B cell (primary cell): ENCODE measurements around the gene ALOX15B. TPM values are rescaled to one million over a fixed set of nuclear protein-coding genes. Genes with fewer than 3 reads are reported as not detected.
A peak's percentile ranks its signal among the peaks of the same experiment; 100 is the strongest.

ENCODE experiments used
- ATAC-seq: fragments of 200-7000 bp; cut with Tn5 transposase; one replicate; pipeline ENCODE4 v1.10.0; 2021; ENCODE audit warnings: low read depth, mild to moderate bottlenecking, moderate number of reproducible peaks, moderate library complexity
- CTCF ChIA-PET: fragments of 350-600 bp; sonication (Branson Sonifier 250); formaldehyde crosslinking; loops from one replicate; lab custom pipeline; 2021; ENCODE audit warnings: antibody characterized with exemption, inconsistent platforms; lab: Charles Lee
- POLR2A ChIA-PET: fragments of 350-600 bp; sonication (Branson Sonifier 250); formaldehyde crosslinking; loops from one replicate; lab custom pipeline; 2021; ENCODE audit warnings: antibody characterized with exemption; lab: Charles Lee
- DNase-seq: peaks from one replicate; pipeline ENCODE4 v3.0.0; 2013
- H2AFZ ChIP-seq: 2 replicates; pipeline ENCODE4 v1.6.1; 2012; ENCODE audit warnings: mild to moderate bottlenecking, low read depth, low read length; ENCODE audit not compliant: insufficient read depth, poor library complexity, severe bottlenecking
- H3K27ac ChIP-seq, 2 donors: 1 replicate in 1 of 2; 2 replicates in 1 of 2; pipeline ENCODE4 v1.5.1; 2012 to 2013; ENCODE audit warnings: low read length in 2 of 2, mild to moderate bottlenecking in 2 of 2, moderate library complexity in 1 of 2
- H3K27me3 ChIP-seq, 4 experiments: fragments of 200-600 bp in 1 of 4; sonication (generic) in 1 of 4; replicated peaks in 1 of 4; 1 replicate in 2 of 4; 2 replicates in 2 of 4; pipeline versions ENCODE4 v1.6.1 to v1.7.0; 2013 to 2016; ENCODE audit warnings: low read length in 3 of 4, mild to moderate bottlenecking in 2 of 4, mixed read lengths in 1 of 4, moderate library complexity in 1 of 4; ENCODE audit not compliant: insufficient read depth in 4 of 4, control insufficient read depth in 3 of 4; ENCODE audit errors: control extremely low read depth in 1 of 4
- H3K36me3 ChIP-seq, 2 experiments: replicated peaks in 1 of 2; 1 replicate in 1 of 2; 2 replicates in 1 of 2; pipeline versions ENCODE4 v1.6.1 to v1.7.1; 2013; ENCODE audit warnings: low read length in 1 of 2; ENCODE audit not compliant: insufficient read depth in 2 of 2, control insufficient read depth in 1 of 2; ENCODE audit errors: control extremely low read depth in 1 of 2, extremely low read depth in 1 of 2
- H3K4me1 ChIP-seq, 2 donors: fragments of 200-600 bp in 1 of 2; sonication (generic) in 1 of 2; 1 replicate in 1 of 2; 2 replicates in 1 of 2; pipeline versions ENCODE4 v1.5.1 to v1.6.1; 2013 to 2017; ENCODE audit warnings: low read length in 2 of 2; ENCODE audit not compliant: control insufficient read depth in 2 of 2, insufficient read depth in 2 of 2
- H3K4me2 ChIP-seq: replicated peaks from 2 replicates; pipeline ENCODE3; 2012; ENCODE audit warnings: mild to moderate bottlenecking, low read depth, low read length; ENCODE audit not compliant: poor library complexity, severe bottlenecking
- H3K4me3 ChIP-seq, 5 experiments: fragments of 200-600 bp in 1 of 5; sonication (generic) in 1 of 5; 1 replicate in 3 of 5; 2 replicates in 2 of 5; pipeline versions ENCODE4 v1.5.1 to v1.7.0; 2011 to 2016; ENCODE audit warnings: low read length in 4 of 5, mild to moderate bottlenecking in 4 of 5, low read depth in 2 of 5, control low read depth in 1 of 5, moderate library complexity in 1 of 5; ENCODE audit not compliant: insufficient read depth in 1 of 5; ENCODE audit errors: control extremely low read depth in 1 of 5, extremely low read depth in 1 of 5
- H3K79me2 ChIP-seq: fragments of 200-600 bp; sonication (generic); one replicate; pipeline ENCODE4 v1.6.0; 2016; ENCODE audit warnings: low read length; ENCODE audit not compliant: control insufficient read depth, insufficient read depth
- H3K9ac ChIP-seq: fragments of 200-600 bp; sonication (generic); 2 replicates; pipeline ENCODE4 v1.6.1; 2017; ENCODE audit warnings: mild to moderate bottlenecking, low read length, moderate library complexity
- H3K9me3 ChIP-seq, 3 donors: one replicate each; pipeline versions ENCODE4 v1.6.1 to v1.7.1; 2013; ENCODE audit warnings: low read length in 2 of 3; ENCODE audit not compliant: control insufficient read depth in 2 of 3, insufficient read depth in 1 of 3; ENCODE audit errors: control extremely low read depth in 1 of 3
- H4K20me1 ChIP-seq: 2 replicates; pipeline ENCODE4 v1.6.0; 2012; ENCODE audit warnings: mild to moderate bottlenecking, low read length; ENCODE audit not compliant: insufficient read depth, control insufficient read depth, poor library complexity, severe bottlenecking
- H3K27ac Mint-ChIP-seq: one replicate; pipeline ENCODE4 v1.8.0; 2021; ENCODE audit warnings: mixed read lengths
- H3K27me3 Mint-ChIP-seq: one replicate; pipeline ENCODE4 v1.8.0; 2021; ENCODE audit warnings: mixed read lengths
- H3K4me1 Mint-ChIP-seq: one replicate; pipeline ENCODE4 v1.8.0; 2021; ENCODE audit warnings: mixed read lengths
- H3K4me3 Mint-ChIP-seq: one replicate; pipeline ENCODE4 v1.8.0; 2021; ENCODE audit warnings: mixed read lengths
- H3K9me3 Mint-ChIP-seq: one replicate; pipeline ENCODE4 v1.8.0; 2022; ENCODE audit warnings: mixed read lengths; ENCODE audit not compliant: insufficient read depth
- EZH2 ChIP-seq: IDR thresholded peaks from 2 replicates; pipeline ENCODE4 v1.6.1; 2012; ENCODE audit warnings: borderline replicate concordance, low read depth, mild to moderate bottlenecking, moderate library complexity, low read length; ENCODE audit not compliant: insufficient read depth, poor library complexity, severe bottlenecking
- WGBS: methylation state at CpG from one replicate; pipeline ENCODE4 v1.1.5; 2013; ENCODE audit warnings: missing lambda C conversion rate; ENCODE audit not compliant: insufficient coverage; 5-methylcytosine and 5-hydroxymethylcytosine counted together
- intact Hi-C: fragments of 100-400 bp; cut with micrococcal nuclease; formaldehyde crosslinking; loops from one replicate; pipeline ENCODE4 v1.10.0; 2022
- polyA plus RNA-seq: library from polyadenylated mRNA; depleted of rRNA; stranded (reverse); fragments of >200 nt; gene quantifications from 2 replicates; pipeline ENCODE4 v1.2.3, GENCODE V29; 2012
- total RNA-seq, 2 donors: library from RNA; stranded (reverse); fragments of 120-200 nt in 1 of 2; gene quantifications; 1 replicate in 1 of 2; 2 replicates in 1 of 2; pipeline versions ENCODE4 v1.2.3 to v1.2.4, GENCODE V29; 2013 to 2022
- TF ChIP-seq, protein P1 (sequence below): fragments of 200-600 bp; IDR thresholded peaks from one replicate; pipeline ENCODE4 v1.8.0; 2022; ENCODE audit warnings: antibody characterized with exemption, mild to moderate bottlenecking

ALOX15B gene
- total and polyA plus RNA-seq, 2 donors (not counting 1 experiment from before 2014, with no cell fraction given) = 0.03 TPM; not detected in 1

DNA sequence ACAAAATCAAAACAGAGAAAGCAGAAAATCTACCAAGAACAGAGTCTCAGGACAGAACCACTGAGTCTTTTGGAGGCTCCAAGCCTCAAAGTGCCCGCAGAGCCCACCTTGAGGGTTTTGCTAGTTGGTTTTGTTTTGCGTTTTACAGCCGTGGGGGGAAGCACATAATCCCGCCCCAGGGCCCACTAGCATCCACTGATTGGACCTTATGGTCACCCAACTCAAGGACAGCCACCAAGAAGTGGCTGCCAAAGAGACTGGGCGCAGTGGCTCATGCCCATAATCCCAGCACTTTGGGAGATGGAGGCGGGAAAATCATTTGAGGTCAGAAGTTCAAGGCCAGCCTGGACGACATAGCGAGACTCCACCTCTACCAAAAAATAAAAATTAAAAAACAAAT, 9.9 kb downstream of the ALOX15B start:
- TF ChIP-seq, protein P1, sequence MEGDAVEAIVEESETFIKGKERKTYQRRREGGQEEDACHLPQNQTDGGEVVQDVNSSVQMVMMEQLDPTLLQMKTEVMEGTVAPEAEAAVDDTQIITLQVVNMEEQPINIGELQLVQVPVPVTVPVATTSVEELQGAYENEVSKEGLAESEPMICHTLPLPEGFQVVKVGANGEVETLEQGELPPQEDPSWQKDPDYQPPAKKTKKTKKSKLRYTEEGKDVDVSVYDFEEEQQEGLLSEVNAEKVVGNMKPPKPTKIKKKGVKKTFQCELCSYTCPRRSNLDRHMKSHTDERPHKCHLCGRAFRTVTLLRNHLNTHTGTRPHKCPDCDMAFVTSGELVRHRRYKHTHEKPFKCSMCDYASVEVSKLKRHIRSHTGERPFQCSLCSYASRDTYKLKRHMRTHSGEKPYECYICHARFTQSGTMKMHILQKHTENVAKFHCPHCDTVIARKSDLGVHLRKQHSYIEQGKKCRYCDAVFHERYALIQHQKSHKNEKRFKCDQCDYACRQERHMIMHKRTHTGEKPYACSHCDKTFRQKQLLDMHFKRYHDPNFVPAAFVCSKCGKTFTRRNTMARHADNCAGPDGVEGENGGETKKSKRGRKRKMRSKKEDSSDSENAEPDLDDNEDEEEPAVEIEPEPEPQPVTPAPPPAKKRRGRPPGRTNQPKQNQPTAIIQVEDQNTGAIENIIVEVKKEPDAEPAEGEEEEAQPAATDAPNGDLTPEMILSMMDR = no peak
- no peak for TF ChIP-seq EZH2
- Histone ChIP-seq H2AFZ (no peak overlapping the region), H4K20me1 (no peaks in the 10 kb centered on the region), H3K27me3 (no peaks in the 10 kb centered on the region), H3K9ac (no peak overlapping the region), H3K4me3 (no peak overlapping the region), H3K4me1 (no peaks in the 10 kb centered on the region), H3K9me3 (no peaks in the 10 kb centered on the region), H3K4me2 (no peak overlapping the region), H3K27ac (no peak overlapping the region), H3K79me2 (no peaks in the 10 kb centered on the region), H3K36me3 (no peaks in the 10 kb centered on the region)
- ATAC-seq = no peak
- Mint-ChIP-seq H3K27ac (no peak overlapping the region), H3K27me3 (peaks cover 12% of the 10 kb centered on the region), H3K4me1 (no peaks in the 10 kb centered on the region), H3K9me3 (no peaks in the 10 kb centered on the region), H3K4me3 (no peak overlapping the region)
- DNase-seq = peak; percentile 3
- intact Hi-C loops = no loop called here
- 83% methylated on average over 2 of the region's 8 CpGs for WGBS
- ChIA-PET CTCF (no interaction called here), POLR2A (no interaction called here)

DNA sequence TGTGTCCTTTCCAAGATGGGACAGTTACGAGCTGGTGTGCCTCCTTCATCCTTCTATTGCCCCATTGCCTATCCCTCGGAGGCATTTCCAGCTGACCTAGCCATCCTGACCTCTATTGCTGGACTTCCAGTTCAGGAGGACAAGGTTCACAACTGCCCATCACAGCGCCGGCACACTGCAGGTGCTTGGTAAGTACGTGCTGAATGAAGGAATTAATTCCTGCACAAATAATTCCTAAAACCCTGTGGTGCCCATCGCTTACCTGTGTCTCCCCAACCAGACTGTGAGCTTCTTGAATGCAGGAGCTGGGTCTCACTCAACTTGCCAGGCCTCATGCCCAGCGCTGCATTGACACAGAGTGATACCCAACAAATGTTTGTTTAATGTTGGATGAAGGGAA, 13.0 kb downstream of the ALOX15B start:
- peaks cover 13 to 14% of the 10 kb centered on the region in 2 donors for H3K4me1 ChIP-seq
- H3K4me3 Mint-ChIP-seq = no peak overlapping the region
- 97% methylated on average over 7 of the region's 7 CpGs for WGBS
- POLR2A ChIA-PET = no interaction called here
- H3K79me2 ChIP-seq = no peaks in the 10 kb centered on the region
- H3K9ac ChIP-seq = no peak overlapping the region
- CTCF ChIA-PET = interaction anchor here (0.7 to 1.5 kb wide), 3 partner anchors 9 to 62 kb away, joined by 3 to 6 read pairs (median 4); no protein-coding TSS in a partner anchor
- no peak for TF ChIP-seq EZH2
- TF ChIP-seq, protein P1 = no peak
- ATAC-seq (no peak), DNase-seq (no peak)
- H4K20me1 ChIP-seq = no peaks in the 10 kb centered on the region
- H3K4me1 Mint-ChIP-seq = peaks cover 17% of the 10 kb centered on the region
- no peak overlapping the region for H2AFZ ChIP-seq
- H3K27ac Mint-ChIP-seq = no peak overlapping the region
- H3K9me3 ChIP-seq = no peaks in the 10 kb centered on the region
- H3K4me3 ChIP-seq = no peak overlapping the region
- H3K36me3 ChIP-seq = no peaks in the 10 kb centered on the region
- H3K27me3 Mint-ChIP-seq = peaks cover 2% of the 10 kb centered on the region
- H3K4me2 ChIP-seq = no peak overlapping the region
- H3K9me3 Mint-ChIP-seq = no peaks in the 10 kb centered on the region
- intact Hi-C loops = no loop called here
- no peaks in the 10 kb centered on the region for H3K27me3 ChIP-seq
- H3K27ac ChIP-seq = no peak overlapping the region
